Effector memory CD8-positive, alpha-beta T cell (primary cell): Measurements from ENCODE around the gene CLEC10A.
"Not testable (repeated sequence)": the region's sequence is repeated elsewhere in the genome, so short reads cannot be mapped to it uniquely, and the experiment has no call there.

Source experiments
- ATAC-seq: fragments of 150-1000 bp; cut with Tn5 transposase; replicated peaks from 2 replicates; pipeline ENCODE4 v1.10.0; 2021; ENCODE audit warnings: mild to moderate bottlenecking, moderate library complexity
- DNase-seq, 3 experiments: peaks; one replicate each; pipeline ENCODE4 v3.0.0; 2021
- H3K27ac Mint-ChIP-seq, 2 donors: one replicate each; pipeline ENCODE4 v1.8.0; 2022; ENCODE audit warnings: mild to moderate bottlenecking in 2 of 2, mixed read lengths in 2 of 2, moderate library complexity in 2 of 2
- H3K27me3 Mint-ChIP-seq, 2 donors: one replicate each; pipeline ENCODE4 v1.8.0; 2022; ENCODE audit warnings: mixed read lengths in 2 of 2
- H3K36me3 Mint-ChIP-seq: one replicate; pipeline ENCODE4 v1.8.0; 2022; ENCODE audit warnings: mild to moderate bottlenecking, moderate library complexity, mixed read lengths; ENCODE audit not compliant: insufficient read depth
- H3K4me1 Mint-ChIP-seq, 2 donors: one replicate each; pipeline ENCODE4 v1.8.0; 2022; ENCODE audit warnings: low read depth in 2 of 2, mixed read lengths in 2 of 2
- H3K4me3 Mint-ChIP-seq, 2 donors: one replicate each; pipeline ENCODE4 v1.8.0; 2022; ENCODE audit warnings: mild to moderate bottlenecking in 2 of 2, mixed read lengths in 2 of 2, moderate library complexity in 2 of 2
- H3K9me3 Mint-ChIP-seq, 2 donors: one replicate each; pipeline ENCODE4 v1.8.0; 2022; ENCODE audit warnings: mixed read lengths in 2 of 2

Gene CLEC10A

GRCh38 chr17:7047566-7047965 is 32.5 kb downstream of the CLEC10A start:
- H3K9me3 Mint-ChIP-seq = no peaks in the 10 kb centered on the region
- H3K27me3 Mint-ChIP-seq = no peaks in the 10 kb centered on the region
- peak overlapping the region; percentile 80 to 81 for H3K4me3 Mint-ChIP-seq
- DNase-seq (no peak), ATAC-seq (no peak)
- H3K27ac Mint-ChIP-seq = peak overlapping the region; percentile 88 to 92
- H3K4me1 Mint-ChIP-seq = peaks cover 18 to 26% of the 10 kb centered on the region in 2 donors
- H3K36me3 Mint-ChIP-seq = peaks cover 20% of the 10 kb centered on the region

DNA sequence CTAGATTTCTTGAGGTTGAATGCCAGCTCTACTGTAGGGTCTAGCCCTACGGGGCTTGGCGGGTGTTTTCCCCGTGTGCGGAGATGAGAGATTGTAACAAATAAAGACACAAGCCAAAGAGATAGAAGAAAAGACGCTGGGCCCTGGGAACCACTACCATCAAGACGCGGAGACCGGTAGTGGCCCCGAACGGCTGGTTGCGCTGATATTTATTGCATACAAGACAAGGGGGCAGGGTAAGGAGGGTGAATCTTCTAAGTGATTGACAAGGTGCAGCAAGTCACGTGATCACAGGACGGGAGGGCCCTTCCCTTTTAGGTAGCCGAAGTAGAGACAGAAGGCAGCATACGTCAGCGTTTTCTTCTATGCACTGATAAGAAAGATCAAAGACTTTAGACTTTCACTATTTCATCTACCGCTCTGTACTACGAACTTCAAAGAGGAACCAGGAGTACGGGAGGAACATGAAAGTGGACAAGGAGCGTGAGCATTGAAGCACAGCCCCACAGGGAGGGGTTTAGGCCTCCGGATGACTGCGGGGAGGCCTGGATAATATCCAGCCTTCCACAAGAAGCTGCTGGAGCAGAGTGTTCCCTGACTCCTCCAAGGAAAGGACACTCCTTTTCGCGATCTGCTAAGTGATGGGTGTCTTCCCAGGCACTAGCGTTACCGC is 33.2 kb downstream of the CLEC10A start:
- not testable (repeated sequence) for H3K27me3 Mint-ChIP-seq, H3K9me3 Mint-ChIP-seq
- DNase-seq (peak; percentile 59 to 69 (median 62)), ATAC-seq (peak; percentile 36)
- Mint-ChIP-seq H3K4me3 (peak overlapping the region; percentile 80 to 81), H3K27ac (peak overlapping the region; percentile 88 to 92), H3K36me3 (peaks cover 25% of the 10 kb centered on the region), H3K4me1 (peaks cover 18 to 28% of the 10 kb centered on the region in 2 donors)

GRCh38 chr17:7046127-7046724 is 33.8 kb downstream of the CLEC10A start:
- peaks cover 18 to 33% of the 10 kb centered on the region in 2 donors for H3K4me1 Mint-ChIP-seq
- DNase-seq (peak; percentile 4 to 28 (median 5)), ATAC-seq (peak; percentile 16)
- H3K27me3 Mint-ChIP-seq = no peaks in the 10 kb centered on the region
- H3K4me3 Mint-ChIP-seq = peak overlapping the region; percentile 80 to 81
- H3K36me3 Mint-ChIP-seq = peaks cover 28% of the 10 kb centered on the region
- no peaks in the 10 kb centered on the region for H3K9me3 Mint-ChIP-seq
- H3K27ac Mint-ChIP-seq = peak overlapping the region; percentile 88 to 92

GRCh38 chr17:7045492-7046126 is 34.4 kb downstream of the CLEC10A start:
- Mint-ChIP-seq H3K4me1 (peaks cover 18 to 33% of the 10 kb centered on the region in 2 donors), H3K27me3 (no peaks in the 10 kb centered on the region), H3K27ac (peak overlapping the region; percentile 88 to 92), H3K9me3 (no peaks in the 10 kb centered on the region), H3K36me3 (peaks cover 26% of the 10 kb centered on the region), H3K4me3 (peak overlapping the region; percentile 80 to 81)
- peak; percentile 42 for ATAC-seq
- DNase-seq = peak; percentile 55 to 68 (median 55)

DNA sequence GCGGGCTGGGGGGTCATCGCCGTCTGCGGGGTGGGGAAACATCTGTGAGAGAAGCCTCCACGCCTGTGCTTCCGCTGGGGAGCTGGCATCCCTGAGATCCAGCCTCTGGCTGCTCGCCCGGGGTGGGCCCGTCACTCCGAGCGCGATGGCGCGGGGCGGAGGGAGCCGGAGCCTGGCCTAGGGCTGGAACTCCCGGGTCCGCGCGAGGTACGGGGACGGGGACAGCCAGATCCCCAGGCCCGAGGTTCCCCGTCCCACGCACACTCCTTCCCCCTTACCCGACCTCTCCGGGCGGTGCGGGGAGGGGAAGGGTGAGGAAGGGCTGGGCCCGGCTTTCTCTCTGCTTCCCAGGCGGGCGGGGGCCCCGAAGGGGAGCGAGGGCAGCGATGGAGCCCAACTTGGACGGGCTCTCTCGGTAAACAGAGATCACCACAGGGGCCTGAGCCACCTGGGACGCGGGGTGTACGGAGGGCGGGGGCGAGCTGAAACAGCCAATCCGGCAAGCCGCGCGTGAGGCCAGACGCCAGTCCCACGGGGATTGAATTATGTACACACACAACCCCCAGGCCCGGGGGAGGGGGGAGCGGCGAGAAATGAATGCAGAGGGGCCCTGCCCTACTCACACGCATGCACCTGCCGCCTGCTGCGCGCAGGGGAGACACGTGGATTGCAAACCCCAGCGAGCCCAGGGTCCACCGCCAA is 36.4 kb downstream of the CLEC10A start, which contains the start of gene SLC16A11:
SLC16A11 (minus strand) TSS at position 596 of the 702 bp plus-strand sequence; CDS start at position 17, 579 bp downstream.
- H3K4me3 Mint-ChIP-seq = peak within 1 kb of the TSS; percentile 82 to 83

GRCh38 chr17:7043182-7043496 is 36.9 kb downstream of the CLEC10A start:
- peaks cover 26 to 45% of the 10 kb centered on the region in 2 donors for H3K4me1 Mint-ChIP-seq
- ATAC-seq = no peak
- no peak for DNase-seq
- H3K36me3 Mint-ChIP-seq = peaks cover 27% of the 10 kb centered on the region
- H3K27me3 Mint-ChIP-seq = no peaks in the 10 kb centered on the region
- H3K27ac Mint-ChIP-seq = peak overlapping the region; percentile 88 to 96
- H3K4me3 Mint-ChIP-seq = peak overlapping the region; percentile 82 to 83
- no peaks in the 10 kb centered on the region for H3K9me3 Mint-ChIP-seq

More for the DNA sequence above, 36.4 kb downstream of the CLEC10A start, which contains the start of gene SLC16A11:
- peaks cover 28% of the 10 kb centered on the region for H3K36me3 Mint-ChIP-seq
- H3K27me3 Mint-ChIP-seq = no peaks in the 10 kb centered on the region
- DNase-seq (peak in 2 of 3 experiments; percentile 7 to 11), ATAC-seq (no peak)
- peaks cover 22 to 40% of the 10 kb centered on the region in 2 donors for H3K4me1 Mint-ChIP-seq
- H3K27ac Mint-ChIP-seq = peak within 1 kb of the TSS; percentile 88 to 96
- no peaks in the 10 kb centered on the region for H3K9me3 Mint-ChIP-seq

DNA sequence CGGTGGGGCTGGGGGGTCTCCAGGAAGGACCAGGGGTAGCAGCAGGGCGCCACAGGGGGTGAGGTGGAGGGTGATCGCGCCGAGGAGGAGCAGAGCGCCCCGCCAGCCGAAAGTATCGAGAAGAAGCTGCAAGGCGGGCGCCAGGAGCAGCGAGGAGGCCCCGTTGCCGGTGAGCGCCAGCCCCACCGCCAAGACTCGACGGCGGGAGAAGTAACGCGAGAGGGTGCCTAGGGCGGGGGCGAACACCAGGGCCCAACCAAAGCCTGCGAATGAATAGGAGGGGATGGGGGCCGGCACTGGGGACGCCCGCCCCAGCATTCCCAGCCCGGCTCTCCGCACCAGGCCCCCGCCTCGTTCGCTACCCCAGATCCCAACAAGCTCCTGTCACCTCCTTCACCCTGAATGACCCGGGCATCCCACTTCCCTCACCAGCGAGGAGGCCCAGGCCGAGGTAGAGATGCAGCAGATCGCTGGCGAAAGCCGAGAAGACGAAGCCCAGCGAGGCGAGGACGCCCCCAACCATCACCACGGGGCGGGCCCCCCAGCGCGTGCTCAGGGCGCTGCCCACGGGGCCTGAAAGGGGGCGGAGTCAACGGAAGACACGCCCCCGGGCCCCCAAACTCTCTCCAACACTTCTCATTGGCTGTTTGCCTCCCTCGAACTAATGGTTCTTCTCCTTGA is 37.4 kb downstream of the CLEC10A start:
- Mint-ChIP-seq H3K27ac (peak overlapping the region; percentile 88 to 96), H3K27me3 (no peaks in the 10 kb centered on the region), H3K9me3 (no peaks in the 10 kb centered on the region), H3K36me3 (peaks cover 27% of the 10 kb centered on the region), H3K4me1 (peaks cover 26 to 44% of the 10 kb centered on the region in 2 donors), H3K4me3 (peak overlapping the region; percentile 82 to 83)
- ATAC-seq (peak; percentile 43), DNase-seq (peak; percentile 25 to 49 (median 33))

- ATAC-seq (peak; percentile 47), DNase-seq (peak; percentile 22 to 46 (median 23))
- H3K9me3 Mint-ChIP-seq = no peaks in the 10 kb centered on the region
- H3K27me3 Mint-ChIP-seq = no peaks in the 10 kb centered on the region
- H3K27ac Mint-ChIP-seq = peak overlapping the region; percentile 88 to 96
- H3K36me3 Mint-ChIP-seq = peaks cover 27% of the 10 kb centered on the region
- peaks cover 27 to 40% of the 10 kb centered on the region in 2 donors for H3K4me1 Mint-ChIP-seq
- H3K4me3 Mint-ChIP-seq = peak overlapping the region; percentile 82 to 83
Observed at GRCh38 chr17:7041607-7042500, 38.2 kb downstream of the CLEC10A start.

DNA sequence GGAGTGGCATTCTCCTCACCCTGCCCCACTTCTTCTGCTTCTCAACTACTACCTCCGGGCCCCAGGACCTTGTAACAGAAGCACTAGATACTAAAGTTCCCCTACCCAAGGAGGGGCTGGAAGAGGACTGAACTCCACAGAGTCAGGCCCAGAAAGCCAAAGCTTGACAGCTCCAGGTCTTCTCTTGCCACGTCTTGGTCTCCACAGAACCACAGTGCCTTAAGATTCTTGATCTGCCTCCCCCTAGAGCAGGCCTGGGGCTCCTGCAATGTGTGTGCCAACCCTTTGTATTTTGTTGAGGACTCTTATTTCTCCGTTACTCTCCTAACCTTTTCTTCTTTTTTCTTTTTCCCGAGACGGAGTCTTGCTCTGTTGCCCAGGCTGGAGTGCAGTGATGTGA is 40.2 kb downstream of the CLEC10A start:
- ATAC-seq = no peak
- no peak for DNase-seq
- peak overlapping the region in 1 of 2 donors; percentile 81 for H3K27ac Mint-ChIP-seq
- peak overlapping the region in 1 of 2 donors; percentile 37 for H3K4me3 Mint-ChIP-seq
- H3K27me3 Mint-ChIP-seq = no peaks in the 10 kb centered on the region
- peaks cover 28% of the 10 kb centered on the region for H3K36me3 Mint-ChIP-seq
- no peaks in the 10 kb centered on the region for H3K9me3 Mint-ChIP-seq
- H3K4me1 Mint-ChIP-seq = peaks cover 33 to 48% of the 10 kb centered on the region in 2 donors

- H3K36me3 Mint-ChIP-seq = peaks cover 28% of the 10 kb centered on the region
- no peaks in the 10 kb centered on the region for H3K9me3 Mint-ChIP-seq
- H3K4me1 Mint-ChIP-seq = peaks cover 39 to 53% of the 10 kb centered on the region in 2 donors
- peak overlapping the region in 1 of 2 donors; percentile 40 for H3K4me3 Mint-ChIP-seq
- no peak for DNase-seq
- ATAC-seq = no peak
- H3K27ac Mint-ChIP-seq = peak overlapping the region in 1 of 2 donors; percentile 63
- no peaks in the 10 kb centered on the region for H3K27me3 Mint-ChIP-seq
Observed at GRCh38 chr17:7038025-7038862, 41.8 kb downstream of the CLEC10A start.

DNA sequence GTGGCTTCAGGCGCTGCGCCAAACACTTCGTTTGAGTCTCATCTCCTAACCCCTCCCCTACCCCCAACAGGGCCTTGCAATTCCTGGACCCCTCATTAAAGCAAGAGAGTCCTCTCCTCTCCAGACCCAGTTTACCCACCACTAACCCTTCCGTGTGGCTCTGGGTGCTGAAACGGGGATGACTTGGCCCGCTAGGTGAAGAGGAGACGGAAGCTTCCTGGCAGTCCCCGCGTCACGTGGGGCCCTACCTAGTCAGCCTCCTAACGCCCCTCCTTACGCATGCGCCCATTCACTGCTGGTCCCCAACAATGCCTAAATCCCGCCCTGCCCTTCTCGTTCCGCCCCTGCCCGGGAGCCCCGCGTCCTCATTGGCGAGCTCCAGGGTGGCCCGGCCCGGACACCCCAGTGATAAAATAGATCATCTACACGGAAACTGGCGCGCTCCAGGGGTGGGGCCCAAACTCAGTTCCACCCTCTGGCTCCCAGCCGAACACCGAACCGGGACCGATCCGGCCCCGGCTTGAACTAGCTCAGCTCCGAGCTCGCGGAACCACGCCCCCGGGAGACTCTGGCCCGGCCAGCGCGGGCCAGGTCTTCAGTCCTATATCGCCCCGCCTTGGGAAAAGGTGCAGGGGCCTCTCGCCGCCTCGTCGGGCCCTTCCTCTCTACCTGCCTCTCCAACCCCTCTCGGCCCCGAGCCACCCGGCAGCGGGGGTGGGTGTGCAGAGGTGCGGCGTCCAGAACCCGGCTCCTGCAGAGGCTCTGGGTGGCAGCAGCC is 44.3 kb downstream of the CLEC10A start, which contains the start of gene SLC16A13:
SLC16A13 (plus strand) TSS at position 425 of the 778 bp plus-strand sequence. CDS start 368 bp downstream, outside the sequence.
- H3K27me3 Mint-ChIP-seq = no peaks in the 10 kb centered on the region
- ATAC-seq (peak; percentile 85), DNase-seq (peak; percentile 96 to 98 (median 96))
- H3K36me3 Mint-ChIP-seq = peaks cover 17% of the 10 kb centered on the region
- H3K4me1 Mint-ChIP-seq = peaks cover 45 to 48% of the 10 kb centered on the region in 2 donors
- peak within 1 kb of the TSS; percentile 97 to 98 for H3K27ac Mint-ChIP-seq
- H3K4me3 Mint-ChIP-seq = peak within 1 kb of the TSS; percentile 91 to 92
- H3K9me3 Mint-ChIP-seq = no peaks in the 10 kb centered on the region
